Loucy (cell line): ENCODE results near the gene SLC4A1.

Experiments
- H2AFZ ChIP-seq: fragments of 200-600 bp; sonication (generic); 2 replicates; pipeline ENCODE4 v1.6.0; 2016; ENCODE audit warnings: antibody characterized with exemption, mild to moderate bottlenecking, low read length, moderate library complexity
- H3F3A ChIP-seq: fragments of 200-600 bp; 2 replicates; pipeline ENCODE4 v1.6.0; 2016; ENCODE audit warnings: antibody characterized with exemption, low read depth, mild to moderate bottlenecking
- H3K27me3 ChIP-seq: fragments of 200-600 bp; sonication (generic); 2 replicates; pipeline ENCODE4 v1.6.1; 2014; ENCODE audit warnings: low read length, mild to moderate bottlenecking; ENCODE audit not compliant: insufficient read depth, poor library complexity, severe bottlenecking
- H3K36me3 ChIP-seq: fragments of 200-600 bp; sonication (generic); 2 replicates; pipeline ENCODE4 v1.6.1; 2016; ENCODE audit warnings: low read length; ENCODE audit not compliant: insufficient read depth
- H3K4me1 ChIP-seq: fragments of 200-600 bp; sonication (generic); 2 replicates; pipeline ENCODE4 v1.5.1; 2014; ENCODE audit warnings: low read length, mild to moderate bottlenecking; ENCODE audit not compliant: insufficient read depth, poor library complexity, severe bottlenecking
- H3K4me2 ChIP-seq: fragments of 200-600 bp; sonication (generic); 2 replicates; pipeline ENCODE4 v1.6.0; 2014; ENCODE audit warnings: antibody characterized with exemption, low read length, low read depth, mild to moderate bottlenecking; ENCODE audit not compliant: poor library complexity, severe bottlenecking
- H3K4me3 ChIP-seq: fragments of 200-600 bp; sonication (generic); 2 replicates; pipeline ENCODE4 v1.5.1; 2014; ENCODE audit warnings: low read length, mild to moderate bottlenecking, mixed read lengths; ENCODE audit not compliant: poor library complexity, severe bottlenecking
- H3K79me2 ChIP-seq: fragments of 200-600 bp; sonication (generic); 2 replicates; pipeline ENCODE4 v1.6.1; 2014; ENCODE audit warnings: low read length; ENCODE audit not compliant: insufficient read depth
- H3K9ac ChIP-seq: fragments of 200-600 bp; sonication (generic); 2 replicates; pipeline ENCODE4 v1.6.0; 2014; ENCODE audit warnings: mild to moderate bottlenecking, low read depth, low read length, moderate library complexity; ENCODE audit not compliant: poor library complexity, severe bottlenecking
- H3K9me2 ChIP-seq: fragments of 200-600 bp; sonication (generic); replicated peaks from 2 replicates; pipeline ENCODE4 v1.6.1; 2016; ENCODE audit warnings: low read depth, low read length, mixed read lengths
- H3K9me3 ChIP-seq: fragments of 200-600 bp; sonication (generic); 2 replicates; pipeline ENCODE4 v1.6.1; 2014; ENCODE audit warnings: mild to moderate bottlenecking, antibody characterized with exemption, low read length, low read depth; ENCODE audit not compliant: insufficient read depth
- H4K20me1 ChIP-seq: fragments of 200-600 bp; sonication (generic); 2 replicates; pipeline ENCODE4 v1.6.0; 2014; ENCODE audit warnings: antibody characterized with exemption, low read length, mild to moderate bottlenecking; ENCODE audit not compliant: insufficient read depth, poor library complexity, severe bottlenecking
- CTCF ChIP-seq: fragments of 200-600 bp; sonication (generic); conservative IDR thresholded peaks from 2 replicates; pipeline ENCODE4 v1.5.1; 2014; ENCODE audit warnings: mild to moderate bottlenecking, antibody characterized with exemption, low read length
- EZH2phosphoT487 ChIP-seq: fragments of 200-600 bp; IDR thresholded peaks from 2 replicates; pipeline ENCODE4 v1.6.1; 2018; ENCODE audit warnings: antibody characterized with exemption, mild to moderate bottlenecking, moderate library complexity, borderline replicate concordance

Gene SLC4A1

GRCh38 chr17:44233582-44233981, 34.4 kb downstream of the SLC4A1 start:
- H3K9me3 ChIP-seq = no peaks in the 10 kb centered on the region
- no peak overlapping the region for H3K4me2 ChIP-seq
- no peaks in the 10 kb centered on the region for H3K9me2 ChIP-seq
- H3F3A ChIP-seq = no peaks in the 10 kb centered on the region
- H3K4me1 ChIP-seq = no peaks in the 10 kb centered on the region
- TF ChIP-seq EZH2phosphoT487 = no peak
- no peak for TF ChIP-seq CTCF
- H3K4me3 ChIP-seq = no peak overlapping the region
- no peak overlapping the region for H3K9ac ChIP-seq
- no peaks in the 10 kb centered on the region for H3K36me3 ChIP-seq
- H3K27me3 ChIP-seq = no peaks in the 10 kb centered on the region
- no peak overlapping the region for H2AFZ ChIP-seq
- H4K20me1 ChIP-seq = no peaks in the 10 kb centered on the region
- no peaks in the 10 kb centered on the region for H3K79me2 ChIP-seq

GRCh38 chr17:44232061-44232460, 35.9 kb downstream of the SLC4A1 start:
- Histone ChIP-seq H4K20me1 (no peaks in the 10 kb centered on the region), H3F3A (no peaks in the 10 kb centered on the region), H3K4me1 (no peaks in the 10 kb centered on the region), H3K9me2 (no peaks in the 10 kb centered on the region), H3K4me2 (no peak overlapping the region), H3K9me3 (no peaks in the 10 kb centered on the region), H3K9ac (no peak overlapping the region), H2AFZ (no peak overlapping the region), H3K36me3 (no peaks in the 10 kb centered on the region), H3K4me3 (no peak overlapping the region), H3K27me3 (no peaks in the 10 kb centered on the region), H3K79me2 (no peaks in the 10 kb centered on the region)
- no peak for TF ChIP-seq EZH2phosphoT487
- no peak for TF ChIP-seq CTCF

GRCh38 chr17:44230140-44230539, 37.8 kb downstream of the SLC4A1 start:
- Histone ChIP-seq H2AFZ (no peak overlapping the region), H3K27me3 (no peaks in the 10 kb centered on the region), H3K9ac (no peak overlapping the region), H3K9me2 (no peaks in the 10 kb centered on the region), H3K9me3 (no peaks in the 10 kb centered on the region), H4K20me1 (no peaks in the 10 kb centered on the region), H3K36me3 (no peaks in the 10 kb centered on the region), H3F3A (no peaks in the 10 kb centered on the region), H3K4me2 (no peak overlapping the region), H3K4me3 (no peak overlapping the region), H3K4me1 (no peaks in the 10 kb centered on the region), H3K79me2 (no peaks in the 10 kb centered on the region)
- TF ChIP-seq EZH2phosphoT487 = no peak
- TF ChIP-seq CTCF = no peak
